IMR-90 (cell line): Measurements from ENCODE around the gene TAC4.

Source experiments
- RCOR1 ChIP-seq: IDR thresholded peaks from 2 replicates; pipeline ENCODE4 v1.6.1; 2012; ENCODE audit warnings: mild to moderate bottlenecking, low read length, improper control_type of control experiment; ENCODE audit not compliant: insufficient replicate concordance
- TF ChIP-seq, protein P1 (sequence below): conservative IDR thresholded peaks from 2 replicates; pipeline ENCODE4 v1.5.1; 2012; ENCODE audit warnings: mild to moderate bottlenecking, low read depth, low read length, improper control_type of control experiment

DNA sequence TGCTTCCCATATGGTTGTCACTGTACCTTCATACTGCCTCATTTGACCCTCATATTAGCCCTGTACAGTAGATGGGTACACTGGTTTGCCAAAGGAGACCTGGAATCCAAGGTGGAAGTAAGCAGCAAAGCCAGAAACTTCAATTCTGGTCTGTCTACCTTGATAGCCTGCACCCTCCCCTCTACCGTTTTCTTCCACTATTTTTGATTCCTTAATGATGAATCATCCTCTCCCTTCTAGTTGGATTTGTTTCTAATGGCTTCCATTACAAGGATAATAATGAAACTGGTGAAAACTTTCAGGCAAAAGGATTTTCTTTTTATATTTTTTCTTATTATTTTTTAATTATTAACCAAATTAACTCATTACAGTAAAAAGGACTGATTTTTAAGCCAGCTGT, 17.3 kb downstream of the TAC4 start:
- TF ChIP-seq RCOR1 = no peak
- TF ChIP-seq, protein P1, sequence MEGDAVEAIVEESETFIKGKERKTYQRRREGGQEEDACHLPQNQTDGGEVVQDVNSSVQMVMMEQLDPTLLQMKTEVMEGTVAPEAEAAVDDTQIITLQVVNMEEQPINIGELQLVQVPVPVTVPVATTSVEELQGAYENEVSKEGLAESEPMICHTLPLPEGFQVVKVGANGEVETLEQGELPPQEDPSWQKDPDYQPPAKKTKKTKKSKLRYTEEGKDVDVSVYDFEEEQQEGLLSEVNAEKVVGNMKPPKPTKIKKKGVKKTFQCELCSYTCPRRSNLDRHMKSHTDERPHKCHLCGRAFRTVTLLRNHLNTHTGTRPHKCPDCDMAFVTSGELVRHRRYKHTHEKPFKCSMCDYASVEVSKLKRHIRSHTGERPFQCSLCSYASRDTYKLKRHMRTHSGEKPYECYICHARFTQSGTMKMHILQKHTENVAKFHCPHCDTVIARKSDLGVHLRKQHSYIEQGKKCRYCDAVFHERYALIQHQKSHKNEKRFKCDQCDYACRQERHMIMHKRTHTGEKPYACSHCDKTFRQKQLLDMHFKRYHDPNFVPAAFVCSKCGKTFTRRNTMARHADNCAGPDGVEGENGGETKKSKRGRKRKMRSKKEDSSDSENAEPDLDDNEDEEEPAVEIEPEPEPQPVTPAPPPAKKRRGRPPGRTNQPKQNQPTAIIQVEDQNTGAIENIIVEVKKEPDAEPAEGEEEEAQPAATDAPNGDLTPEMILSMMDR = no peak
